NCI-H524 (cell line): Measurements from ENCODE around the gene YES1.
"Not testable (repeated sequence)": the region's sequence is repeated elsewhere in the genome, so short reads cannot be mapped to it uniquely, and the experiment has no call there.

Experiments
- DNase-seq, 2 experiments: peaks; one replicate each; lab custom pipeline; 2025; lab: John Stamatoyannopoulos, UW

Gene YES1

DNA sequence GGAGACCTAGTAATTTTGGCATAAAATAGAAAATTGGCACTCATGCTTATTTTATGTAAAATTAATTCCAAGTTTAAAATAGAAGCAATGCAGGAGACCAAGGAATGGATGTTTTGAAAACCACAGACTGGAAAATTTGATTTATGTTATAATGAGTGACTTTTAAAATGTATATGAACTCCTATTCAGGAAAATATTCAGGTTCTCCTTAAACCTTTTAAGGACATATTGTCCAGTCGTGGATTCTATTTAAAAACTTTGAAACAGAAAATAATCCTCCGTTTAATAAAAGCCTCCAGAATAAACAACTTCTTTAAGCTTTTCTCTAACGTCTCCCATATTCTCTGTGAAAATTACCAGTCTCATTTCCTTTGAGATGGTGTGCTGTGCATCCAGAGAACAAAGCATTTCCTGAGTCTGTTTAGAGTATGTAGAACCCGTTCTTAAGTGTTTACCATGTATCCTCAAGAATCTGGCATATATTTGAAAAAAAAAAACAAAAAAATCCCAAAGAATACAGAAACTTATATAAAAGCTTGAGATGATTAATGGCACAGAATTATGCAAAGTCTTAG, 8.6 kb upstream of the YES1 start:
- no peak for DNase-seq

- DNase-seq: no peak
Observed at GRCh38 chr18:816869-817268, 4.8 kb upstream of the YES1 start.

DNA sequence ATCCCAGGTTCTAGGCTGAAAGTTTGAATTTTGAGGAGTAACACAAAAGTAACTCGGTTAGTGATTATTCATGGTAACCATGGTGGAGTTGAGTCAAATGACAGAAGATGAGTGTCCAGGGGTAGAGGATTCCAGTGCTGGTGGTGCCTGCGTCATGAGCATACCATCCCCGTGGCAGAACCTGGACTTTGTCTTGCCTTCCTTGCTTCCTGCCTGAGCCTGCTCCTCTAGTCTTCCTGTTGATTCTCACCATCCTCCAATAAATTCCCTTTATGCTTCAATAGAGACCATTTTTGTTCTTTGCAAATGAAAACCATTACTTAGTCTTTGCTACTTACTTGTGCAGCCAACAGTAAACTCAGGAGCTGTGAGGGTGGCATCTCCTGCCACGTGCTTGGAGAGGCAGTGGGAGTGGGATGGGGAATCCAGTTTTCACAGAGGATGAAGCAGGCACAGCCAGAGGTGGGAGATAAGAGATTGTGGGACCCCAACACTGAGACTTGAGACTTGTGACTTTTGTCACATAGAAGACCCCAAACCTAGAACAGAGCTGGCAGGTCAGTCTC, 4.1 kb upstream of the YES1 start:
- no peak for DNase-seq

DNA sequence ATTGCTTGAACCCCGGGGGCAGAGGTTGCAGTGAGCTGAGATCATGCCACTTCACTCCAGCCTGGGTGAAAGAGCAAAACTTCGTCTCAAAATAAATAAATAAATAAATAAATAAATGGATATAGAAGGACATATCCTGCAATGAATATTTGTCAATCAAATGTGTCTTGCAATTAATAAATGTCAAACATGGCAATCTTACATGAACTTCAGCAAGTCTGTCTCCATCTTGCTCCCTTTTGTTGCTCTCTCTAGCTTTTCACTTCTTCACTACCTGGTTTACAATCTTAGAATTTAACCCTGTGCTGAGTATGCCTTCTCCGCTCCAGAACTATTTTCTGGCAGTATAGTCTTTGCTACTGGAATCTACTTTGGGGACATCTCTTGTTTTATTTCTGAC, 3.3 kb upstream of the YES1 start:
- DNase-seq: no peak

- peak in 1 of 2 experiments; percentile 9 for DNase-seq
Observed at GRCh38 chr18:814300-815084, 2.5 kb upstream of the YES1 start.

DNA sequence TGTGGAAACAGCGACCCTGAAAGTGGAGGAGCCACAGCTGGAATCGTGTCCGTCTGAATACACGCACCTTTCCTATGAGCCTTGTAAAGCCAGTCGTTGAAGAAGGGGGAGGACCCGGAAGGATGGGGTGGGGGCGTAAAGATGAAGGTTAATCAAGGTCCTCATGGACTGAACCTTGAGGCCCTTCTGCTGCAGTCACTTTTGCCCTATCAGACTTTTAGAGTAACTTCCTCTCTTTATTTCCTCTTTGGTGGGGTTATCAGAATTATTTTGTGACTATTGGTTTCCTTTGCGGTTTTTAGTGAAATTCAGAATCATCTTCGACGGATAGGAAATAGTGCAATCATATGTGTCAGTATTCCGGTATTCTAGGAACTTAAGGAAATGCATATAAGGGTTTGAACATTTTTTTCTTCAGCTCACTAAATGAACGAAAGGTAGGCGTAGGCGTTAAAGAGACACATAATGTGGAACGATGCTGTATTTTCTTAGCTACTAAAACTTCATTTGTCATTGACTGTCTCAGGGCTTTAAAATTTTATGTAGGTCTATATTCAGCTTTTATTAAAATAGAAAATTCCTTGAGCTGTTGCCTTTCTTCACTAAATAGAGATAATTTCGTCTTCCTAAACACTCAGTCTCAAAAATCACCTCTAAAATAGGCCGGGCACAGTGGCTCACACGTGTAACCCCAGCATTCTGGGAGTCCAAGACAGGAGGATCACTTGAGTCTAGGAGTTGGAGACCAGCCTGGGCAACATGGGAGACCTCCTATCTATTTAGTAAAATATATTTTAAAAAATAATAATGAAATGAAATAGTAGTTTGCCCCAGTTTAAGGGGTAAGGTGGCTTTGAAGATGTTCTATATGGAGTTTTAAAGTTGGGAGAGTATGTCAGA, 1.4 kb upstream of the YES1 start:
- no peak for DNase-seq

GRCh38 chr18:812376-813171, 532 bp upstream of the YES1 start:
- peak; percentile 40 to 66 for DNase-seq

DNA sequence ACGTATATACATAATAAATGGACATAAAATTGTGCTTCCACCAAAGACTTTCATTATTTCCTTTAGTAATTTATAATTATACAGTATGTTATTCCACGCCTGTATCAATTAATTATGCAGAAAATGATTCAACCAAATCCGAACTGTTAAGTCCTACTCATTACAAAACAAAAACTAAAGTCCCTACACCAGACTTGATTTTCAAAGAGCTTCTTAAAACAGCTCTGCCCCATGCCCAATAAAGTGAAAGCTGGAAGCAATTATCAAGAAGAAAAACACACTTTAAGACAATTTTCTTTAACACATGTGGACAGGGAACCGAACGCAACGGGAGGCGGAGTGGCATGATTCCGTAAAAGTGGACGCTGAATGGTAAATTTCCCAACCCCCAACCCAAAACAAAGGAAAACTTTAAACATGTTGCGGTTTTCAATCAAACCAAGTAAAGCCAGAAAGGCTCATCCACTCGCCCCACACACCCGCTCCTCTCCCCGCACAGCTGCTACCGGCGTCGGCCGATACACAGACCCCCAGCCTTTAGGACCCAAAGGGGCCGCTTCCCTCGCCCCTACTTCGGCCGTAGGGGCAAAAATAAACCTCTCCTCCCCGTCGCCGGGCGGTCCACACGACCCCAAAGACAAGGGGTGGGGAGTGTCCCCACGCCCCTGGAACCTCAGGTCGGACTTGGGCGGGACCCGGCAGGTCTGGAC, 705 bp downstream of the YES1 start:
- DNase-seq: peak in 1 of 2 experiments; percentile 21

GRCh38 chr18:809985-810642, 1.9 kb downstream of the YES1 start:
- DNase-seq: no peak

DNA sequence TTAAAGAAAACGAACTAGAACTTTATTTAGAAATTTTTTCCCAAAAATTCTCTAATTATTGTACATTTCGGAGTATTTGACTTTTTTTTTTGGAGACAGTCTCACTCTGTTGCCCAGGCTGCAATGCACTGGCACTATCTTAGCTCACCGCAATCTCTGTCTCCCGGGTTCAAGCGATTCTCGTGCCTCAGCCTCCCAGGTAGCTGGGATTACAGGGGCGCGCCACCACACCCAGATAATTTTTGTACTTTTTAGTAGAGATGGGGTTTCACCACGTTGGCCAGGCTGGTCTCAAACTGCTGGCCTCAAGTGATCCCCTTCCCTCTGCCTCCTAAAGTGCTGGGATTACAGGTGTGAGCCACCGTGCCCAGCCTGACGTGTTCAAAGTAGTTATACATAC, 2.8 kb downstream of the YES1 start:
- DNase-seq: not testable (repeated sequence)

DNA sequence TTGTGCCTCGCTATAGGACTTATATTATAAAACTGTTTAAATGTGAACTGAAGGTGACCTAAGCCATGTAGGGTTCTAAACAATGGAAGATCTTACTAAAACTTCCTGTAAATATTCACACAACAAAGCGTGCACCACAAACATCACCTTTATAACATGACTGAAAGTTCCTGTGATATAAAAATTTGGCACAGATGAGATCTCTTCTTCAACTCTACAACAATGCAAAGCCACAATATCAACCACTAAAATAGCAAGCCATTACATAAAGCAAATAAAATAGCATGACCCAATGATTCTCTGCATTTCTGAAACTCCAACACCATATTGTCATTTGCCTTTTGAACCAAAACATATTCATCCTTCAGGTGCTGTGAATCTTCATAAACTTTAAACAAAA, 3.5 kb downstream of the YES1 start:
- no peak for DNase-seq

GRCh38 chr18:808086-808485, 4.0 kb downstream of the YES1 start:
- peak in 1 of 2 experiments; percentile 21 for DNase-seq

DNA sequence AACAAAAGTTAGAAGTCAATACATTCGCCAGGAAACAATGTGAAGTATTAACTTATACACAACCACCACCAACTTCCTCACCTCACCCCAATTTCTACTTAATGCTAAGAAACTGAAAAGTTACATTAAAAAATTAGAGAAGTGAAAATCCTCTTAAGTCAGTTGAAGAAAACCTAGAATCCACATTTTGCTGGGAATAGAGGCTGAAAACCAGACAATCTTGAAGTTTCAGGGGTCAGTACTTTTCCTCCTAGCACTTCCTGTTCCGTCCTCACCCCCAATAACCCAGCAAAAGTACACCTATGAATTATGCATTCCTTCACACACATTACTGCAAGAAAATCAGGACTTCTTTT, 6.3 kb downstream of the YES1 start:
- no peak for DNase-seq

DNA sequence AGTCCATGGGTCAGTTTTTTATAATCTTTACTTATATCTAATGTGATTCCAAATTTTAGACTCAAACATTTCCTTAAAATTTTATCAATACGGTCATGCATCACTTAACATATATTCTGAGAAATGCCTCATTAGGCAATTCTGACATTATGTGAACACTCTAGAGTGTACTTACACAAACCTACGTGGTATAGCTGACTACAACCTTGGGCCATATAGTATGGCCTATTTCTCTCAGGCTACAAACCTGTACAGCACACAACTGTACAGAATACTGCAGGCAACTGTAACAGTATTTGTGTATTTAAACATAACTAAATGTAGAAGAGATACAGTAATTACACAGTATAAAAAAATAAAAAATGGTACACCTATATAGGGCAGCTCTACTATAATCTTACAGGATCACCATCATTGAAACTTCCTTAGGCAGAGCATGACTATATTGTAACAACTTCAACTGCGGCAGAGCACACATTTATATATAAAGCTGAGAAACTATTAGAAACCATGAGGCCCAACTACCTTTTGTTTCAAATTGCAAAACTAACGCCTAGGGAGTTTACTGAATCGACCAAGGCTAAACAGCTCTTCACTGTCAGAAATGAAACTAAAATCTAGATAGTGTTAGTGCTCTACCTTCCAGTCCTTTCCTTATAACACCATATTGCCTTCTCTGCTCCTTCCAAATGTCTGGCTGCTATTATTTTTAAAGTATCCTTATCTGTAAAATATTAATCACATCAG, 6.9 kb downstream of the YES1 start:
- DNase-seq: no peak

- no peak for DNase-seq
Observed at GRCh38 chr18:801137-801536, 10.9 kb downstream of the YES1 start.

DNA sequence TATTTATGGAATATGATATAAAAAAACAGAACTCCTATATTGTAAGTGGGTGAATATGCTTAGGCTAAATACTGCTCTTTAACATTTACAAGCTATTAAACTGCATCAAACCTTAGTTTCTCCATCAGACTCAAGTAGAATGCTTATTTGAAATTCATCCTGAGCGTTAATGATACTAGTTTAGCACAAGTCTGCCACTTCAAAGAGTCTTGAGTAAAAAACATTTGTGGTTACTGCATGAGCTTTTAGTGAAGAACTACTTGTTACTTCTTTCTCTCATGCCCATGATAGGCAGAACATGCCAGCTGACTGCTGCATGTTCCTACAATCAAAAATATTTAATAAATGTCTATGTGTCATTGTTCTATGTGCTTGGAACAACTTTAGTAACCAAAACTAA, 12.1 kb downstream of the YES1 start:
- DNase-seq: no peak

GRCh38 chr18:795383-795782, 16.7 kb downstream of the YES1 start:
- DNase-seq: not testable (repeated sequence)

- DNase-seq: no peak
Observed at GRCh38 chr18:789397-789796, 22.6 kb downstream of the YES1 start.

DNA sequence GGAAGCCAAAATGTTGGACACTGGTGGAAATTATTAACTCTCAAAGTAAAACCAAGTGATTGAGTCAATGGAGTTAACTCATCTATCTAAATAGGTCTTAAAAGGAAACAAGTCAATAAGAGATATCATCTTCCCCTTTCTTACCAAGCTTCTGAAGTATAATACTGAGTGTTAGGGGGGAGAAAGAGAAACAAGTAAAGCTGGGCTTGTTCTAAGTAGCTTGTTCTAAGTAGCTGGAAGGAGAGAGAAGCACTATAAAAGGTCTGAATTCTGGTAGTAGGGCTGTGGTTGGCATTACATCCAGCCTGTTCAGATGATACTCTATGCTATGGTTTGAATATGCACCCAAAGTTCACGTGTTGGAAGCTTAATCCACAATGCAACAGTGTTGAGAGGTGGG, 26.8 kb downstream of the YES1 start:
- DNase-seq: no peak
